Measurements from ENCODE around the gene INPP1.
A peak's percentile ranks its signal among the peaks of the same experiment; 100 is the strongest.

DNA sequence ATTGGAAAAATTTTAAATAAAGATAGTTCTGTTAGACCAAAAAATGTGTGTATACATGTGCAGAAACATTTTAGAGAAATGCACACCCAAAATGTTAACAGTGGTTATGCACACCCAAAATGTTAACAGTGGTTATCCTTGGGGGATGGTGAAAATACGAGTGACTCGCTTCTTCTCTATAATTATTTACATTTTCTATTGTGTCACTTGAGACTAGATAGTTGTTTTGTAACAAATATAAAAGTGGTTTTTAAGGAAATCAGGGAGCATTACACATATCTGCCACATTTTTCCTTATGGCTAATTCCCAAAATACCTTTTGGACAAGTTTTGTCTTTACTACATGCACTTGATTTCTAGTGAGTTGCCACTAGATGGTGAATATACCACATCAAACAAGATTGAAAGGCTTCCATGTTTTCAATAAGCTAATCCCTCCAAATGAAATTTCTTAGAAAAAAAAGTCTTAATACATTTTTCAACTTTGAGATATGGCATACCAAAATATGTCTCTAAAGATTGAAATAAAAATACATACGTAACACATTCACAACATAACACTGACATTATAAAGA lies 14.7 kb upstream of the INPP1 start:
- TF ChIP-seq, protein P1, sequence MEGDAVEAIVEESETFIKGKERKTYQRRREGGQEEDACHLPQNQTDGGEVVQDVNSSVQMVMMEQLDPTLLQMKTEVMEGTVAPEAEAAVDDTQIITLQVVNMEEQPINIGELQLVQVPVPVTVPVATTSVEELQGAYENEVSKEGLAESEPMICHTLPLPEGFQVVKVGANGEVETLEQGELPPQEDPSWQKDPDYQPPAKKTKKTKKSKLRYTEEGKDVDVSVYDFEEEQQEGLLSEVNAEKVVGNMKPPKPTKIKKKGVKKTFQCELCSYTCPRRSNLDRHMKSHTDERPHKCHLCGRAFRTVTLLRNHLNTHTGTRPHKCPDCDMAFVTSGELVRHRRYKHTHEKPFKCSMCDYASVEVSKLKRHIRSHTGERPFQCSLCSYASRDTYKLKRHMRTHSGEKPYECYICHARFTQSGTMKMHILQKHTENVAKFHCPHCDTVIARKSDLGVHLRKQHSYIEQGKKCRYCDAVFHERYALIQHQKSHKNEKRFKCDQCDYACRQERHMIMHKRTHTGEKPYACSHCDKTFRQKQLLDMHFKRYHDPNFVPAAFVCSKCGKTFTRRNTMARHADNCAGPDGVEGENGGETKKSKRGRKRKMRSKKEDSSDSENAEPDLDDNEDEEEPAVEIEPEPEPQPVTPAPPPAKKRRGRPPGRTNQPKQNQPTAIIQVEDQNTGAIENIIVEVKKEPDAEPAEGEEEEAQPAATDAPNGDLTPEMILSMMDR (IDR thresholded peaks at IDR 0.05; ENCODE audit: low read depth, low read length), result peak; percentile 22
- no peak for TF ChIP-seq EZH2phosphoT487 (IDR thresholded peaks at IDR 0.05; ENCODE audit: low read depth)

Data from OCI-LY3 (cell line).